H1 (cell line): ENCODE data around the gene YWHAB. TPM values are rescaled to one million over a fixed set of nuclear protein-coding genes. Genes with fewer than 3 reads are reported as not detected.

Experiments used
- ASH2L ChIP-seq: fragments of 200-600, 300-600 bp; sonication (generic); IDR thresholded peaks from one replicate; pipeline ENCODE4 v1.7.1; 2017; ENCODE audit warnings: low read length
- CTCF ChIP-seq, 3 experiments: IDR thresholded peaks; 1 replicate in 2 of 3; 2 replicates in 1 of 3; pipeline versions ENCODE4 v1.5.1 to v1.6.1; 2011; ENCODE audit warnings: low read length in 3 of 3, mild to moderate bottlenecking in 3 of 3, inconsistent platforms in 2 of 3, low read depth in 1 of 3, moderate library complexity in 1 of 3; ENCODE audit not compliant: insufficient read depth in 1 of 3; ENCODE audit errors: control extremely low read depth in 1 of 3
- polyA plus RNA-seq, 7 experiments: library from polyadenylated mRNA; depleted of rRNA in 3 of 7; stranded (reverse) in 5 of 7; unstranded in 2 of 7; fragments of >200 nt in 5 of 7; fragments of 200-250 nt in 2 of 7; gene quantifications; 1 replicate in 5 of 7; 2 replicates in 1 of 7; 4 replicates in 1 of 7; pipeline versions ENCODE4 v1.2.1 to v1.2.3, GENCODE V29; 2011 to 2013; ENCODE audit warnings: missing spikeins in 2 of 7, mixed read lengths in 2 of 7
- total RNA-seq: library from RNA; stranded (reverse); fragmentation: NEBNext Ultra II Directional; extraction: Animal tissue kit (Norgen Biotek cat#: 25700); gene quantifications from 2 replicates; pipeline ENCODE4 v1.2.1, GENCODE V29; 2021

Gene YWHAB
- total and polyA plus RNA-seq, 2 of the 8 experiments (the other 6 are each of a cell fraction or from before 2014, with no cell fraction given): 72.9 to 256 TPM

- TF ChIP-seq ASH2L: no peak
- no peak for TF ChIP-seq CTCF (IDR thresholded peaks at IDR 0.05; ENCODE audit: control extremely low read depth in 1 of 3, insufficient read depth in 1 of 3, low read depth in 1 of 3, low read length in 3 of 3)
Observed at GRCh38 chr20:44856856-44857448, 28.6 kb upstream of the YWHAB start (continued).
